Body of pancreas (tissue), 4 donors: ENCODE measurements around the gene PUM2.

Experiments
- POLR2A ChIP-seq, 3 donors: fragments of 450-650 bp; IDR thresholded peaks; one replicate each; pipeline ENCODE4 v1.6.1; 2016; ENCODE audit warnings: antibody characterized with exemption in 3 of 3, mild to moderate bottlenecking in 2 of 3
- TF ChIP-seq, protein P1 (sequence below), 7 experiments: fragments of 450-650 bp in 4 of 7; fragments of 200-600 bp in 3 of 7; sonication (generic) in 3 of 7; IDR thresholded peaks; one replicate each; pipeline ENCODE4 v1.5.1; 2016 to 2019; ENCODE audit warnings: antibody characterized with exemption in 7 of 7

DNA sequence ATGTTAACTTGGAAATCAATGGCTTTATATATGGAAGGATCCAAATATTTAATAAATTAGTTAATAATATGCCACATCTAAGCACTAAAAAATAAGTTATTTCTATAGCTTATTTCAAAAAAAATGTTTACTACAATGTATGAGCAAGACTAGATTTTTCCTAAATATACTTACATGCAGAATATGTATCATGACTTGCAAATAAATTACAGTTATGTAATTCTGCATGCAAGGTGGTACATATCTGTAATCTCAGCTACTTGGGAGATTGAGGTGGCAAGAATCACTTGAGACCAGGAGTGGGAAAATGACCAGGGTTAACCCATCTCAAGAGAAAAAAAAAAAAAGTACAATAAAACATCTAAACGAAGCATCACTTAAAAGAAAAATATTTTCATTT, 11.6 kb downstream of the PUM2 start:
- TF ChIP-seq, protein P1, sequence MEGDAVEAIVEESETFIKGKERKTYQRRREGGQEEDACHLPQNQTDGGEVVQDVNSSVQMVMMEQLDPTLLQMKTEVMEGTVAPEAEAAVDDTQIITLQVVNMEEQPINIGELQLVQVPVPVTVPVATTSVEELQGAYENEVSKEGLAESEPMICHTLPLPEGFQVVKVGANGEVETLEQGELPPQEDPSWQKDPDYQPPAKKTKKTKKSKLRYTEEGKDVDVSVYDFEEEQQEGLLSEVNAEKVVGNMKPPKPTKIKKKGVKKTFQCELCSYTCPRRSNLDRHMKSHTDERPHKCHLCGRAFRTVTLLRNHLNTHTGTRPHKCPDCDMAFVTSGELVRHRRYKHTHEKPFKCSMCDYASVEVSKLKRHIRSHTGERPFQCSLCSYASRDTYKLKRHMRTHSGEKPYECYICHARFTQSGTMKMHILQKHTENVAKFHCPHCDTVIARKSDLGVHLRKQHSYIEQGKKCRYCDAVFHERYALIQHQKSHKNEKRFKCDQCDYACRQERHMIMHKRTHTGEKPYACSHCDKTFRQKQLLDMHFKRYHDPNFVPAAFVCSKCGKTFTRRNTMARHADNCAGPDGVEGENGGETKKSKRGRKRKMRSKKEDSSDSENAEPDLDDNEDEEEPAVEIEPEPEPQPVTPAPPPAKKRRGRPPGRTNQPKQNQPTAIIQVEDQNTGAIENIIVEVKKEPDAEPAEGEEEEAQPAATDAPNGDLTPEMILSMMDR (IDR thresholded peaks at IDR 0.05): no peak
- no peak for TF ChIP-seq POLR2A (IDR thresholded peaks at IDR 0.05)
